SK-N-SH treated with all-trans-retinoic acid at 6 μM for 48 hours (cell line): ENCODE data around the gene MRPS23.

Source experiments
- CREB5 ChIP-seq: fragments of 250-450 bp; sonication (Bioruptor Pico); IDR thresholded peaks from 2 replicates; pipeline ENCODE4 v1.5.1; 2020; ENCODE audit warnings: low read depth, mild to moderate bottlenecking, moderate library complexity
- CSDC2 ChIP-seq: fragments of 250-450 bp; sonication (Bioruptor Pico); IDR thresholded peaks from 2 replicates; pipeline ENCODE4 v1.5.0; 2020; ENCODE audit warnings: mild to moderate bottlenecking, moderate library complexity
- ESRRG ChIP-seq: fragments of 250-450 bp; sonication (Bioruptor Pico); IDR thresholded peaks from 2 replicates; pipeline ENCODE4 v1.6.1; 2021; ENCODE audit warnings: mild to moderate bottlenecking
- GLIS3 ChIP-seq: fragments of 250-450 bp; sonication (Bioruptor Pico); IDR thresholded peaks from 2 replicates; pipeline ENCODE4 v1.5.0; 2020; ENCODE audit warnings: mild to moderate bottlenecking, moderate library complexity
- OSR1 ChIP-seq: fragments of 250-450 bp; sonication (Bioruptor Pico); IDR thresholded peaks from 2 replicates; pipeline ENCODE4 v1.8.0; 2022; ENCODE audit warnings: moderate library complexity, mild to moderate bottlenecking, inconsistent platforms
- PATZ1 ChIP-seq: fragments of 250-450 bp; sonication (Bioruptor Pico); IDR thresholded peaks from 2 replicates; pipeline ENCODE4 v1.8.0; 2020; ENCODE audit warnings: mild to moderate bottlenecking, moderate library complexity, borderline replicate concordance
- PPARA ChIP-seq: fragments of 250-450 bp; sonication (Bioruptor Pico); IDR thresholded peaks from 2 replicates; pipeline ENCODE4 v1.5.0; 2020; ENCODE audit warnings: mild to moderate bottlenecking, borderline replicate concordance
- RARB ChIP-seq: fragments of 250-450 bp; sonication (Bioruptor Pico); IDR thresholded peaks from 2 replicates; pipeline ENCODE4 v1.8.0; 2021; ENCODE audit warnings: mild to moderate bottlenecking, moderate library complexity
- TOX ChIP-seq: fragments of 250-450 bp; sonication (Bioruptor Pico); IDR thresholded peaks from 2 replicates; pipeline ENCODE4 v1.8.0; 2021; ENCODE audit warnings: mild to moderate bottlenecking, moderate library complexity, borderline replicate concordance
- TSHZ2 ChIP-seq: fragments of 250-450 bp; sonication (Bioruptor Pico); IDR thresholded peaks from 2 replicates; pipeline ENCODE4 v1.5.0; 2020; ENCODE audit warnings: mild to moderate bottlenecking, moderate library complexity
- ZC3H10 ChIP-seq: fragments of 250-450 bp; sonication (Bioruptor Pico); IDR thresholded peaks from 2 replicates; pipeline ENCODE4 v1.5.1; 2021; ENCODE audit warnings: mild to moderate bottlenecking, moderate library complexity
- ZNF8 ChIP-seq: fragments of 450-650 bp; formaldehyde crosslinking; IDR thresholded peaks from 2 replicates; pipeline ENCODE4 v1.5.0; 2020; ENCODE audit warnings: mild to moderate bottlenecking, moderate library complexity

DNA sequence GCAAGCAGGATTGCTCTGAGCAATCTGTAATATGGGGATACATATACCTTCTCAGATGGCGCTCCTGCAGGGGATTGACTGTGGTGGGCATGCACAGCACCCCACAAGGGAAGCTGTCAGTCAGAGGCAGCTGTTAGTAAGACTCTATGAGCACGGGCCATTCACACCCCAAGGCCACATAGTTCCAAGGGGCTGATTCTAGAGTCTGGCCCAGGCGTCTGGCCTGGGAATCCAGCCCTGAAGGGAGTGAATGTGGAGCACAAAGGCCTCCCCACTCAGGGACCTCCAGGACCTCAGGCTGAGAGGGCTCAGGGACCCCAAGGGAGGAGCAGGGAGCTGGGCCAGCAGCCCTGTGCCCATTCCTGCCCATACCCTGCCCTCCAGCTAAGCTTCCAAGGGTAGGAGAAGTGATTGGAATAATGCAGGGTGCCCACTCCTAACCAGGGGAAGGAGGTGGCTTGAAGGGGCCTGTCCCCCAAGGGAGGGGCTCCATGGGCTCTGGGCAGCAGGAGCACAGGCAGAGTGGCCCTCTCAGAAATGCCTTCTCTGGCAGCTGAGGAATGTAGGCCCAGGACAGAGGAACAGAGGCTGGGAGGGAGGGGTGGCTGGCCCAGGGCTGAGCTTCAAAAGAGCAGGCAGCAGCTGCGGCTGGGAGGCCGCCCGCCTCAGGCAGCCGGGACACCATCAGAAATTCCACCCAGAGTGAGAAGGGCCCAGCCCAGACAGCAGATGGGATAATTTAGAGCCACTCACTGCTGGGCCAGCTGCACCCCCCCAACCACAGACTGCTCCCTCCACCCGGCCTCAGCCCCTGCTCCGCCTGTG, 48.9 kb upstream of the MRPS23 start:
- TF ChIP-seq CREB5 (no peak), OSR1 (CRISPR knock-in tag) (no peak), ZNF8 (CRISPR knock-in tag) (no peak), TSHZ2 (CRISPR knock-in tag) (no peak), PATZ1 (no peak), GLIS3 (no peak), CSDC2 (CRISPR knock-in tag) (no peak), ZC3H10 (CRISPR knock-in tag) (no peak), PPARA (CRISPR knock-in tag) (no peak), RARB (CRISPR knock-in tag) (no peak), TOX (CRISPR knock-in tag) (no peak), ESRRG (no peak)
